GM04503 (cell line): Measurements from ENCODE around the gene PLXNA1.

ENCODE experiments used
- DNase-seq: peaks from one replicate; pipeline ENCODE4 v3.0.0-alpha.2; 2012; ENCODE audit warnings: low read depth

Gene PLXNA1

GRCh38 chr3:126967386-126967785 lies 15.5 kb upstream of the PLXNA1 start:
- no peak for DNase-seq

- no peak for DNase-seq
Measured at GRCh38 chr3:126968391-126969390, 14.2 kb upstream of the PLXNA1 start.

- no peak for DNase-seq
Measured at GRCh38 chr3:126969586-126969985, 13.3 kb upstream of the PLXNA1 start.

GRCh38 chr3:126970101-126970500 lies 12.8 kb upstream of the PLXNA1 start:
- no peak for DNase-seq

GRCh38 chr3:126970921-126971320 lies 12.0 kb upstream of the PLXNA1 start:
- no peak for DNase-seq

- no peak for DNase-seq
Measured at GRCh38 chr3:126971891-126972351, 11.0 kb upstream of the PLXNA1 start.

GRCh38 chr3:126972866-126973265 lies 10.0 kb upstream of the PLXNA1 start:
- DNase-seq, result no peak

- no peak for DNase-seq
Measured at GRCh38 chr3:126973814-126974213, 9.1 kb upstream of the PLXNA1 start.

GRCh38 chr3:126974756-126975155 lies 8.2 kb upstream of the PLXNA1 start:
- no peak for DNase-seq

GRCh38 chr3:126976906-126977305 lies 6.0 kb upstream of the PLXNA1 start:
- no peak for DNase-seq

- no peak for DNase-seq
Measured at GRCh38 chr3:126977821-126978220, 5.1 kb upstream of the PLXNA1 start.

- no peak for DNase-seq
Measured at GRCh38 chr3:126978291-126978690, 4.6 kb upstream of the PLXNA1 start.

GRCh38 chr3:126979046-126979628 lies 3.8 kb upstream of the PLXNA1 start:
- no peak for DNase-seq

GRCh38 chr3:126980266-126980811 lies 2.6 kb upstream of the PLXNA1 start:
- DNase-seq, result no peak

- DNase-seq, result no peak
Measured at GRCh38 chr3:126982126-126982470, 817 bp upstream of the PLXNA1 start.

- DNase-seq, result no peak
Measured at GRCh38 chr3:126983276-126983652, 349 bp downstream of the PLXNA1 start.

- no peak for DNase-seq
Measured at GRCh38 chr3:126983653-126984390, 907 bp downstream of the PLXNA1 start.

GRCh38 chr3:126984391-126985131 lies 1.6 kb downstream of the PLXNA1 start:
- DNase-seq, result no peak

GRCh38 chr3:126985132-126985985 lies 2.4 kb downstream of the PLXNA1 start:
- DNase-seq, result no peak

GRCh38 chr3:126986001-126986400 lies 3.1 kb downstream of the PLXNA1 start:
- DNase-seq, result no peak

GRCh38 chr3:126987129-126987528 lies 4.2 kb downstream of the PLXNA1 start:
- DNase-seq, result no peak
